Stimulated activated CD4-positive, alpha-beta T cell treated with anti-CD3 and anti-CD28 coated beads, TNF-alpha, amount 100 ng/mL, for 4 hours (primary cell): Measurements from ENCODE around the gene CNTROB.
A peak's percentile ranks its signal among the peaks of the same experiment; 100 is the strongest.

Experiments
- DNase-seq, 3 experiments: peaks; one replicate each; pipeline ENCODE4 v3.0.0-alpha.2; 2020; ENCODE audit warnings: low read depth in 3 of 3

The CNTROB gene, protein sequence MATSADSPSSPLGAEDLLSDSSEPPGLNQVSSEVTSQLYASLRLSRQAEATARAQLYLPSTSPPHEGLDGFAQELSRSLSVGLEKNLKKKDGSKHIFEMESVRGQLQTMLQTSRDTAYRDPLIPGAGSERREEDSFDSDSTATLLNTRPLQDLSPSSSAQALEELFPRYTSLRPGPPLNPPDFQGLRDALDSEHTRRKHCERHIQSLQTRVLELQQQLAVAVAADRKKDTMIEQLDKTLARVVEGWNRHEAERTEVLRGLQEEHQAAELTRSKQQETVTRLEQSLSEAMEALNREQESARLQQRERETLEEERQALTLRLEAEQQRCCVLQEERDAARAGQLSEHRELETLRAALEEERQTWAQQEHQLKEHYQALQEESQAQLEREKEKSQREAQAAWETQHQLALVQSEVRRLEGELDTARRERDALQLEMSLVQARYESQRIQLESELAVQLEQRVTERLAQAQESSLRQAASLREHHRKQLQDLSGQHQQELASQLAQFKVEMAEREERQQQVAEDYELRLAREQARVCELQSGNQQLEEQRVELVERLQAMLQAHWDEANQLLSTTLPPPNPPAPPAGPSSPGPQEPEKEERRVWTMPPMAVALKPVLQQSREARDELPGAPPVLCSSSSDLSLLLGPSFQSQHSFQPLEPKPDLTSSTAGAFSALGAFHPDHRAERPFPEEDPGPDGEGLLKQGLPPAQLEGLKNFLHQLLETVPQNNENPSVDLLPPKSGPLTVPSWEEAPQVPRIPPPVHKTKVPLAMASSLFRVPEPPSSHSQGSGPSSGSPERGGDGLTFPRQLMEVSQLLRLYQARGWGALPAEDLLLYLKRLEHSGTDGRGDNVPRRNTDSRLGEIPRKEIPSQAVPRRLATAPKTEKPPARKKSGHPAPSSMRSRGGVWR

DNA sequence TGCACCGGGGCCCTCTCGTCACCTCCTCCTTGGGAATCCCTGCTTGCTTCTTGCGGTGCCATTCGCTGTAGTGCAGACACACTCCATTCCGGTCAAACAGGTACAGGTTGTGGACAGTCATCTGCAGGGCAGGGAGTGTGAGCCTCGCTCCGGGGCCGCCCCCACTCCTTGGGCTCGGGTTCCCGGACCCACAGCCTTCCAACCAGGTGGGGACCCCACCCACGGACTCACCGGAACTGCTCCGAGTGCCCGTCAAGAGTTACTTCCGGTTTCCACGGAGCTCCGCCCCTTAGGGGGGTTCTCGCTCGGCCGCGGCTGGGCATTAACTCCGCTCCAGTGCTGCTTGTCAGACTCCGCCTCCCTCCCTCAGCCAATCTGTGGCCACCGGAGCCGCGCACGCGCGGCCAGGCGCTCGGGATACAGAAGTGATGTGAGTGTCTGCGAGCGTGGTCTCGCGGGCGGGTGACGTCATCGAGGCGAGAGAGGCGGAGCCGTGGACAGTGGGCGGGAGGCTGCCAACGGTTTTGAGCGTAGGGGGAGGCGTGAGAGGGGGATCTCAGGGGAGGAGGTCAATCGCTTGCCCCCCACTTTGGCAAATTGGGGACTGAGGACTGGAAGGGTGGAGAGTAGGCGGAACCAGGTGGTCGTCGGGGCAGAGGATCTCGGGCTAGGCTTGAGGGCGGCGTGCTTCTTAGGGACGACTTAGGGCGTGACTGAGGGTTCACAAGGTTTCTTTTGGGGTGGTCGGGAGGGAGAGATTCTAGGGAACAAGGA, at the start of gene CNTROB, which contains the start of gene TRAPPC1:
Gene CNTROB (plus strand): TSS at position 498 of the 774 bp plus-strand sequence. CDS start 874 bp downstream, outside the sequence.
Gene TRAPPC1 (minus strand): TSS at position 238 of the 774 bp plus-strand sequence. CDS start 117 bp downstream, at position 121.
- peak; percentile 98 to 99 (median 99) for DNase-seq

DNA sequence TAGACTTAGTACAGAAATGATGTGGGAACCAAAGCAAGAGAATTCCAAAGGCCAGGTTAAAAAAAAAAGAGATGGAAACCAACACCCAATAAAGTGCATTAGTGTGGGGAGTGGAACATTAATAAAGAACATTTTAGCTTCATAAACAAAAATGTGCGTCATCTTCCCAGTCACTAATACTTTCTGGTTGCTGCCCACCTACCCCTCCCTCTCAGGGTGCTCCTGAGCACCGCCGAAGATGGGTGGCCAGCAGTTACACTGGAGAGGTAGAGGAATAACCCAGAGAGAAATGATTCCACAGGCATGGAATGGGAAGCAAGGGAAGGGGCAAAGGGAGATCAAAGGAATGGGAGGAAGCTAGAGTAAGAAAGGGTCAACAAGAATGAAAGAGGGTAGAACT, 49.4 kb upstream of the CNTROB start:
- no peak for DNase-seq

DNA sequence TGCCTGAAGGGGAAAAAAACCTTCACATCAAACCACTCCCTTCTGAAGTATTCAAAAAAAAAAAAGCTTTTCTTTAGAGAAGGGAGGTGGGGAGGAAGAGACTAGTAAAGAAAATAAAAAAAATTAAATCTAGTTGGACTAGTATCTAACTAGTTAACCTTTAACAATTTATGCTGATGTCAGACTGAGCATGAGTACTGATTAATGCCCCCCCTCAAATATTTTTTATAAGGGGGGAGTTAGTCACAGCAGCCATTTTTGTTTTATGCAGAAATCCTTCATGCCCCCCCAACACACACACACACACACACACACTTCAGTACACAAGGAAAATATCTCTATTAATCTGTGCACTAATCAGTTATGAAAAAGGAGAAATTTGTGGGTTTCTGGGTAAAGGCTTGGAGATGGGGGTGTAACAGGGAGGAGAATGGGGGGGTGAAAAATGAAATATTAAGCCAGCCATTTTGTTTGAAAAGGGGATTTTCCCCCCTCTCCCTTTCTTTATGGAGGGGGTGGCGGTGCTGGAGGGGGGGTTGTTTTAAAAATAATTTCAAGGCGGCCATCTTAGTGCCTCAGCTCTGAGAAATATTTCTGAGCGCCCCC, 48.1 kb upstream of the CNTROB start:
- DNase-seq: no peak

DNA sequence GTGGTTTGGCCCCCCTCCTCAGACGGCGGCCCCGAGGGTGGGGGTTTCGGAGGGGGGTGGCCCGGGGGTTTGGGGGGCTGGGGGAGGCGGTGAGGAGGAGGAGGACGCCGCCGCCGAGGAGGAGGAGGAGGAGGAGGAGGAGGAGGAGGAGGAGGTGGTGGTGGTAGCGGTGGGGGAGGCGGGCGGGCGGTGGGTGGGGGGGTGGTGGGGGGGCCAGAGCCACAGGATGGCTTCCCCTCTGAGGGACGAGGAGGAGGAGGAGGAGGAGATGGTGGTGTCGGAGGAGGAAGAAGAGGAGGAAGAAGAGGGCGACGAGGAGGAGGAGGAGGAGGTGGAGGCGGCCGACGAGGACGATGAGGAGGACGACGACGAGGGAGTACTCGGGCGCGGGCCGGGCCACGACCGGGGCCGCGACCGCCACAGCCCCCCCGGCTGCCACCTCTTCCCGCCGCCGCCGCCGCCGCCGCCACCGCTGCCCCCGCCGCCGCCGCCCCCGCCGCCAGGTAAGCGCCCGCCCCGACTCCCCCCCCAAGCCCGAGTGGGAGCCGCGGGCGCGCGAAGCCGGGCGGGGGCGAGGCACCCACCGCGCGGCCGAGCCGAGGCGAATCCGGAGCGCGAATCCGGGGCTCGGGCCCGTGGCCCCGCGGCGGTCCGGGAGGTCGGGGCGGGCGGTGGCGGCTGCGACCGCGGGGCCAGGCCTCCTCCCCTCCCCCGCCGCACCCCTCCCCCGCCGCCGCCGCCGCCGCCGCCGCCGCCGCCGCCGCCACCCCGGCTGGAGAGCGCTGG, 47.2 kb upstream of the CNTROB start:
- DNase-seq: peak in 2 of 3 experiments; percentile 46 to 49

DNA sequence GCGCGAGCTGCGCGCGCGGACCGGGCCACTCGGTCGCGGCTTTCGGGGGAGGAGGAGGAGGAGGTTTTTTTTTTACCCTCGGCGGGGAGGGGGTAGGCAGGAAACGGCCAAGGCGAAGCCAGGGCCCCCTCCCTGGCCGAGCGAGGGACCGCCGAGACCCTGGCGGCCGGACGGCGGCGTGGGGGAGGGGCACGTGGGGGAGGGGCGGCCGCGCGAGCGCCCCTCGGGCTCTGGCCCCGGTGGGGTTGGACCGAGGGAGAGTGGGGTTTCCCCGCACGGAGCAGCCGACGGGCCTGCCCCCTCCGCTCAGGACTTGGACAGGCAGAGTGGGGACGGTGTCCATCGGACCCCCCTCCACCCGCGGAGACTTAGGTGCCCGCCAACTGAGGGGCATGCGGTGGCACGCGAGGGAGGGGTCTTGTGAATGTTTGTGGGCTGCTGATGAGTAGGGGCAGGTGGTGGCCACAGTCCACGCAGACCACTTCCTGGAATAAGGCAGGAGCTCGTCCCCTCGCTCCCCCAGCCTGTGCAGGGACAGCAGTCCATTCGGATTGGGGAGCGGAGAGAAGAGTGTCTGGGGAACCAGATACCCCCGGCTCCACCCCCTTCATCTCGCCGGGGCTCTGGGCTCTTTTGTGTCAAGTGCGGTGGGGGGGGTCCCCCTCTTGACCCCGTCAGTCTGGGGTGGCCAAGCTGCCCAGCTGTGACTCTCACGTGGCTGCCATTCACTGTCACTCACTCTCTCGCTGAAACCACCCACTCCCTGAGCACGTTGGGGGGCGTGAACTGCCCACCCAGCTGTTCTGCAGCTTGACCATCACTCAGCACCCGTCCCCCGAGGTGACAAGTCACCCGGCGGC, 46.4 kb upstream of the CNTROB start:
- peak in 2 of 3 experiments; percentile 15 to 36 for DNase-seq

DNA sequence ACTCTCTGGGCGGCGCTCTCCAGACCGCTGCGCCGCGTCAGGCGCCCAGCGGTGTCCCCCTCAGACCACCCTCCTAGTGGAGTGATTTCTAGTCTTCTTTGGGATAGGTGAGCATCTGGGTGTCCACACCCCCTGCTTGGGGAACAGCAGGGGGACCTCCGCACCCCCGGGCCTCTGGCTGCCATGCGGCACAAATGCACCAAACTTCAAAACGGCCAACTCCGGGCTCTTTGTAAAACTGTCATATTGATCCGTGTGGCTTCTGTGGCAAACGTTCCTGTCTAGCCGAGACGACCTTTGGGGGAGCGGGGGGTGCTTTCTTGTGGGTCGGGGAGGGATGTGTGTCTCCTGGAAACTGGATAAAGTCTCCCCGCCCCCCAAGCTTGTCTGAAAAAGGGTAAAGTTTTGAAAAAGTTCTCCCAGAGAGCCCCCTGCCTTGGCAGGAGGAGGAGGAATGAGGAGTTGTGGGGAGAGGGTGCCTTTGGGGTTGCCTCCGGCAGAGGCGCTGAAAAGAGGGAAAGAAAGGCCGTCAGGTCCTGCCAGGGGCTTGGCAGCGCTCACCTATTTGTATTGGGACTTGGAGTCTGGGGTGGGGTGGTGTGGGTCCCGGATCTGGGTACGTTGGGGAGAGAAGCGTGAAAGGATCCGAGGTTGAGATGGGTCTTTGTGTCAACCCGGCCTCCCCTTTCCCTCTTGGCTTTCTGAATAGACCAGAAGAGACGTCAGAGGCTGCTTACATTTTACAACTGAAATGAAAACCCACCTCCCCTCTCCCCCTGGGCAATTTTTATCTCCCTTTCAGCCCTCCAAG, 45.6 kb upstream of the CNTROB start:
- DNase-seq: peak in 2 of 3 experiments; percentile 15 to 28

DNA sequence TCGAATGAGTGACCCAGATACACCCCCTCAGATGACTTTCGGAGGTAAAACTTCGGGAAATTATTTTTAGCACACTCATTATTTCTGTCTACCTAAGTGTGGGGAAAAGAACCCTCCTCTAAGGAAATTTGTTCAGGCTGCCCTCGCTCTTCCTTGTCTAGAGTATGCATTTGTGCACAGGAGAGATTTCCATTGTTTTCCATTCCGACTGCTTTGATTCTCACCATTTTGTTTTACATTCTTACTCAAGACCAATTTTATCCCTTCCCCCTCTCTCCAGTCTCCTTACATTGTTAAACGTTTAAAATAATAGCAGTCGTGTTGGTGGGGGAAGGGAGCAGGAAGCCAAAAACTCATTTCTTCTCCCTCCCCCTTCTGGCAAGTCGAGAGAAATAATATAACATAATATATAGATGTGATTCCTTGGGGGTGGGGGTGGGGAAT, 44.9 kb upstream of the CNTROB start:
- no peak for DNase-seq

DNA sequence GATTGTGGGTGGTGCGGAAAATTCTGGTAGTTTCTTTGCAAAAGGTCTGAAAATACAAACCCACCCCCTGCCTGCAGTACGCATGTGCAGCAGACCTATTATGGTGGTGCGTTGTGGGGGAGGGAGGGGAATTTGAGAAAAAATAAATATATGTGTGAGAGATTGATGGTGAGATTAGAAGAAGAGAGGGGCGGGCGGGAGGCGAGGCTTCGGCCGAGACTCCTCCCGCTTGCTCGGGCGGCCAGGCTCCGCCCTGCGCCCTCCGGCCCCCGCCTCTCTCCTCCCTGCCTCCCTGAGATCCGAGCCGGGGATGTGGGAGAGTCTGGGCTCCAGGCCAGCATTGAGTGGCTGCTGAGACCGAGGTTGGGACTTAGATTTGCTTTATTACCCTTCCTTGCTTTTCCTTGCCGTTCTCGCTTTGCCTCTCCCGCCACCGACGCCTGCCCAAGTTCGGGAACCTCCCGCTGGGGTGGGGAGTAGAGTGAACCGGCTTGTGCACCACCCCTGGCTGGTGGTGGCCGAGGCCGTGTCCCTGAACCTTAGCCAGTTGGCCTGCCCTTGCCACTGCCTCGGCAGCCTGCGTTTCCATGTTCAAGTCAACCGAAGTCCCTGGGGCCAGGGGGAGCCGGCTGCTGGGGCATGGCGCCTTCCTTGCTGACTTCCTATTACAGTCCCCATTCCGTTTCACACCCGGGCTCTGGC, 44.4 kb upstream of the CNTROB start:
- peak; percentile 69 to 88 (median 84) for DNase-seq

DNA sequence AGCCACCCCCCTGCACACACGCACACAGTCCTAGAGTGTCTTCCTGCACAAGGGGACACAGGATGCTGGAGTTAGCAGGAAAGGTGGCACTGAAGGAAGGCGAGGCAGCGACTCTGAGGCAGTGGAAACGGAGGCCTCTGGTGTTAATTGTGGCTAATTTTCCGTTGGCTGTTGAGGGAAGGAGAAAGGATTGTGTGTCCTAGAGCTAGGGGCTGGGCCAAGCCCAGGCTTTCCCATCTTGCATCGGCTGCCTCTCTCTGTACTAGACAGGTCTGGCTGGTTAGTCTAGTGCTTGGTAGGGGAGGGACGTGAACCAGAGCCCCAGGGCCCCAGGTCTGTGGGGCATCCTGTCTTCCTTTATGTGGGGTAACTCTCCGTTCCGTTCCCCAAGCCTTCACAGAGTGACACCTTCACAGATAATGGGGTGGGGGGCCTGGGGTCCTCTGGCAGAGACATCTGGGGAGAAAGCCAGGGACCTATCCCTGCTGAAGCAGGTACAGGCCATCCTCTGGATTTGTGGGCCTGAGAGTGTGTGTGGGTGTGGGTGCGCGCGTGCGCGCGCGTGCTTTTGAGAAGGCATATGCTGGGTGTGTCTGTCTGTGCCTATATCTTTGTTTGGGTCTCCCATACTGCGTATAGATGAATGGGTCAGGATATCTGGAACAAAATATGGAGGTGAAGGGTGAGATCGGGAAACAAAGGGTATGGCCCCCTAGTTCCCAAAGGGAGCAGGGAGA, 43.7 kb upstream of the CNTROB start, which contains the start of gene CHD3:
Gene CHD3 (plus strand): TSS at position 606 of the 737 bp plus-strand sequence. CDS start 212 bp downstream, outside the sequence.
- peak; percentile 40 to 43 (median 41) for DNase-seq

DNA sequence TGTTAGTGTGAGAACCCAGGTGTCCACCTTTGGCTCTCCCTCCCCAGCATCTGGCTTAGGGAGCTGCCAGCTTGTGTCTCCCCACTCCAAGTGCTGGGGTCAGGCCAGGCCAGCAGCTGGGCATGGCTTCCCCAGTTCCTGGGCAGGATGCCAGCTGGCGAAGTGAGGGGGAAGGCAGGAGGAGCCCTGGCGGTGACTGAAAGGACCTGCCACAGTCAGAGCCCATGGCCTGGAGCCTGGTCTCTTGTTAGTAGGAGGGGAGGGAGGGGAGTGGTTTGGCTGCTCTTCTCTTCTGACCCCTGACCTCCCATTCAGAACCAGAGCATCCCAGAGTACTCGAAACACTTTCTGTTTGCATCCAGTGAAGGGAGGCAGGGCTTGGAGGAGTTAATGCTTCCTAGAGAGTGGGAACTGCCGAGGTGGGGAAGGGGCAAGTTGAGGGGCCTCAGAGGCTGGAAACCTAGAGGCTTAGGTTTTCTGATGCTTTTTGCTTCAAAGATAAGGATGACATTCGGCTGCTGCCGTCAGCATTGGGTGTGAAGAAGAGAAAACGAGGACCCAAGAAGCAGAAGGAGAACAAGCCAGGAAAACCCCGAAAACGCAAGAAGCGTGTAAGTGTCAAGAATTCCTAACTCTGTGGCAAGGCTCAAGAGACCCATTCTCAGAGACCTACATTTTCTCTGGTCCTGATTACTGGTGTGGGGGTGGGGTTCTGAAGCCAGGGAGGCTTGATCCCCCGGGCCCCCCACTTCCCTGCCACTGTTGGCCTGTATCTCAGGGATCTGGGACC, 42.6 kb upstream of the CNTROB start:
- no peak for DNase-seq

DNA sequence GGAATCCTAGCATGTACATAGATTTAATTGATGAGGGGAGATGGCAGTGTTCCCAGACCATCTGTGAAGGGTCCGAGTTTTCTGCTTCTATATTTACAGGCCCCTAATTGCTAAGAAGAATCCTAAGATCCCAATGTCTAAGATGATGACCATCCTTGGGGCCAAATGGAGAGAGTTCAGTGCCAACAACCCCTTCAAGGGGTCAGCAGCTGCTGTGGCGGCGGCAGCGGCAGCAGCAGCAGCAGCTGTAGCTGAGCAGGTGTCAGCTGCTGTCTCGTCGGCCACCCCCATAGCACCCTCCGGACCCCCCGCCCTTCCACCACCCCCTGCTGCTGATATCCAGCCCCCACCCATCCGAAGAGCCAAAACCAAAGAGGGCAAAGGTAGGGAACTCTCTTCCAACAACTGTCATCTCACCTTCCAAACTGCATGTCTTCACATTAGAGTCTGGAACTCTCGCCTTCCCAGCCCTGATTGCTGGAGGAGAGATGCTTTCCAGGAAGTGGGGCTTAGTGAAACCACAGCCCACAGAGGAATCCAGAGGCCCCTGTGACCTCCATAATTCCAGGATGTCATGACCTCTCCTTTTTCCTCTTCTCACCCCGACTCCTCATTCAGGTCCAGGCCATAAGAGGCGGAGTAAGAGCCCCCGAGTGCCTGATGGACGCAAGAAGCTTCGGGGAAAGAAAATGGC, 38.7 kb upstream of the CNTROB start:
- no peak for DNase-seq

DNA sequence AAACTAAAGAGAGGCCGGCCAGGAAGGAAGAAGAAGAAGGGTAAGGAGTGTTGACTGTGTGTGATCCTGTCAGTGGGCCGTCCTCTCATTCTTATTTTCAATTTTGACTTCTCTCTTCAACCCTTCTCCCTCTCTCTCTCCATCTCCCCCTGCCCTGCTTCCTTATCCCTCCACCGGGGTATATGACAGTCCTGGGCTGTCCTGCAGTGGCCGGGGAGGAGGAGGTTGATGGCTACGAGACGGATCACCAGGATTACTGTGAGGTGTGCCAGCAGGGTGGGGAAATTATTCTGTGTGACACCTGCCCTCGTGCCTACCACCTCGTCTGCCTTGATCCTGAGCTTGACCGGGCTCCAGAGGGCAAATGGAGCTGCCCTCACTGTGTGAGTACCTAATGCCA, 37.8 kb upstream of the CNTROB start:
- DNase-seq: no peak

DNA sequence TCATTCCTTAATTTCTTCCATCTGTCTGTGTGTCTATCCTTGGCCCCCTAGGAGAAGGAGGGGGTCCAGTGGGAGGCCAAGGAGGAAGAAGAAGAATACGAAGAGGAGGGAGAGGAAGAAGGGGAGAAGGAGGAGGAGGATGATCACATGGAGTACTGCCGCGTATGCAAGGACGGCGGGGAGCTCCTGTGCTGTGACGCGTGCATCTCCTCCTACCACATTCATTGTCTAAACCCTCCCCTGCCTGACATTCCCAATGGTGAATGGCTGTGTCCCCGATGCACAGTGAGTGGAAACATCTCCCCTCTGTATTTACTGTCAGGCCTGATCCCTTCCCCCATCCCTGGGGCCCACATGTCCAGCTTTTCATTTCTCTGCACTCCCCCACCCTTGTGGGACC, 37.1 kb upstream of the CNTROB start:
- no peak for DNase-seq

DNA sequence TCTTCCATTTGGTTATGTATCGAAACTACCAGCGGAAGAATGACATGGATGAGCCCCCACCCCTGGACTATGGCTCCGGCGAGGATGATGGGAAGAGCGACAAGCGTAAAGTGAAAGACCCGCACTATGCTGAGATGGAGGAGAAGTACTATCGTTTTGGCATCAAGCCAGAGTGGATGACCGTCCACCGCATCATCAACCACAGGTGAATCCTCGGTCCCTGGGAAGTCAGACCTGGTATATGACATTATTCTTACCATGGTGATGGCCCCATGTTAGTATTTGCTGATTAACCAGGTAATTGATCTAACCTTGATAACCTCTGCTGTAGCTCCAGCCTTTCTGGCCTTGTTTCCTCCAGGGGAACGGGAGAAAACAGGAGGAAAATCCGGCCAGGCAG, 34.9 kb upstream of the CNTROB start:
- no peak for DNase-seq

DNA sequence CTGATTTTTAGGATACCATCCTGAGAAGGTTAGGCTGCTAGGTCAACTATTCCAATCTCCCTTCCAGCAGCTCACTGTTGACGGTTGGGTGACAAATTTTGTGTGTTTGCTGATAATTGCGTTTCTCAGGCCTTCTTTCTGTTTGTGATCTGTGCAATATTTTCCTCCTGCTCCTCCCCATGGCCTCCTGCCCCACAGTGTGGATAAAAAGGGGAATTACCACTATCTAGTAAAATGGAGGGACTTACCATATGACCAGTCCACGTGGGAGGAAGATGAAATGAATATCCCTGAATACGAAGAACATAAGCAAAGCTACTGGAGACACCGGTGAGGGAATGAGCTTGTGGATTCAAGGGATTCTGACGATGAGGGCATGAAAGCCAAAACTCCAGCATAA, 34.2 kb upstream of the CNTROB start:
- DNase-seq: no peak
